Measurements from ENCODE around the gene AQP3. TPM values are rescaled to one million over a fixed set of nuclear protein-coding genes. Genes with fewer than 3 reads are reported as not detected.
"Not testable (repeated sequence)": the region's sequence is repeated elsewhere in the genome, so short reads cannot be mapped to it uniquely, and the experiment has no call there.

AQP3 gene
- total RNA-seq, 1 experiment from 2014 or later, result 116 TPM

- DNase-seq (ENCODE audit: low spot score), result no peak
Observed at GRCh38 chr9:33465096-33465495, 17.7 kb upstream of the AQP3 start.

GRCh38 chr9:33464045-33464636, 16.7 kb upstream of the AQP3 start:
- no peak for DNase-seq (ENCODE audit: low spot score)

- DNase-seq (ENCODE audit: low spot score), result no peak
Observed at GRCh38 chr9:33463151-33463550, 15.8 kb upstream of the AQP3 start.

GRCh38 chr9:33461492-33461891, 14.1 kb upstream of the AQP3 start:
- DNase-seq (ENCODE audit: low spot score), result no peak

GRCh38 chr9:33460854-33461253, 13.5 kb upstream of the AQP3 start:
- DNase-seq (ENCODE audit: low spot score), result no peak

- no peak for DNase-seq (ENCODE audit: low spot score)
Observed at GRCh38 chr9:33459115-33459514, 11.7 kb upstream of the AQP3 start.

GRCh38 chr9:33458444-33458843, 11.1 kb upstream of the AQP3 start:
- peak; percentile 34 for DNase-seq (ENCODE audit: low spot score)

- DNase-seq (ENCODE audit: low spot score), result no peak
Observed at GRCh38 chr9:33455945-33456344, 8.6 kb upstream of the AQP3 start.

- DNase-seq (ENCODE audit: low spot score), result not testable (repeated sequence)
Observed at GRCh38 chr9:33455456-33455855, 8.1 kb upstream of the AQP3 start.

- DNase-seq (ENCODE audit: low spot score), result not testable (repeated sequence)
Observed at GRCh38 chr9:33454661-33455026, 7.3 kb upstream of the AQP3 start.

- no peak for DNase-seq (ENCODE audit: low spot score)
Observed at GRCh38 chr9:33453999-33454660, 6.7 kb upstream of the AQP3 start.

- no peak for DNase-seq (ENCODE audit: low spot score)
Observed at GRCh38 chr9:33453286-33453860, 6.0 kb upstream of the AQP3 start.

GRCh38 chr9:33452828-33453271, 5.5 kb upstream of the AQP3 start:
- DNase-seq (ENCODE audit: low spot score), result peak; percentile 72

GRCh38 chr9:33450621-33451146, 3.3 kb upstream of the AQP3 start:
- no peak for DNase-seq (ENCODE audit: low spot score)

- no peak for DNase-seq (ENCODE audit: low spot score)
Observed at GRCh38 chr9:33449715-33450114, 2.3 kb upstream of the AQP3 start.

- no peak for DNase-seq (ENCODE audit: low spot score)
Observed at GRCh38 chr9:33447799-33448553, 583 bp upstream of the AQP3 start.

GRCh38 chr9:33446240-33446945, 1.0 kb downstream of the AQP3 start:
- peak; percentile 46 for DNase-seq (ENCODE audit: low spot score)

- DNase-seq (ENCODE audit: low spot score), result peak; percentile 56
Observed at GRCh38 chr9:33445389-33446239, 1.8 kb downstream of the AQP3 start.

- DNase-seq (ENCODE audit: low spot score), result no peak
Observed at GRCh38 chr9:33443464-33444154, 3.8 kb downstream of the AQP3 start.

- no peak for DNase-seq (ENCODE audit: low spot score)
Observed at GRCh38 chr9:33443047-33443446, 4.3 kb downstream of the AQP3 start.

Measured in HT-29 (cell line).